Panc1 (cell line): Measurements from ENCODE around the gene KDM5A. TPM values are rescaled to one million over a fixed set of nuclear protein-coding genes. Genes with fewer than 3 reads are reported as not detected.
"Not testable (repeated sequence)": the region's sequence is repeated elsewhere in the genome, so short reads cannot be mapped to it uniquely, and the experiment has no call there.

Source experiments
- ATAC-seq: fragments of 200-7000 bp; cut with Tn5 transposase; 2 replicates; pipeline ENCODE4 v1.9.1; 2020; ENCODE audit warnings: mild to moderate bottlenecking, moderate library complexity
- BruUV-seq: library from RNA; stranded (reverse); fragments of 400-500 nt; replicated peaks from 2 replicates; lab custom pipeline; 2021; lab: Mats Ljungman, UMichigan
- CTCF ChIA-PET: fragments of 300-600 bp; sonication (Branson Sonifier 250); formaldehyde crosslinking; loops from one replicate; lab custom pipeline; 2022; ENCODE audit warnings: antibody characterized with exemption; lab: Charles Lee
- POLR2A ChIA-PET: fragments of 300-600 bp; sonication (Branson Sonifier 250); formaldehyde crosslinking; loops from one replicate; lab custom pipeline; 2022; ENCODE audit warnings: antibody characterized with exemption; lab: Charles Lee
- DNase-seq: peaks from one replicate; pipeline ENCODE4 v3.0.0-alpha.2; 2010; ENCODE audit warnings: low read depth, low spot score
- H3K27ac ChIP-seq: 2 replicates; pipeline ENCODE4 v1.5.1; 2011; ENCODE audit warnings: mild to moderate bottlenecking, low read length, inconsistent platforms
- H3K27me3 ChIP-seq: fragments of 200-500 bp; sonication (Bioruptor generic); 2 replicates; pipeline ENCODE4 v1.6.0; 2014; ENCODE audit warnings: low read length, inconsistent platforms; ENCODE audit not compliant: control insufficient read depth, insufficient read depth
- H3K36me3 ChIP-seq: fragments of 200-500 bp; sonication (Bioruptor generic); 2 replicates; pipeline ENCODE4 v1.5.1; 2014; ENCODE audit warnings: inconsistent platforms, mild to moderate bottlenecking, low read length, moderate library complexity; ENCODE audit not compliant: control insufficient read depth, insufficient read depth
- H3K4me1 ChIP-seq: 2 replicates; pipeline ENCODE4 v1.5.1; 2011; ENCODE audit warnings: inconsistent platforms, mild to moderate bottlenecking, low read length, moderate library complexity; ENCODE audit not compliant: control insufficient read depth, insufficient read depth
- H3K4me3 ChIP-seq, 2 experiments: 2 replicates each; pipeline ENCODE4 v1.5.1; 2011 to 2012; ENCODE audit warnings: low read depth in 2 of 2, low read length in 2 of 2, mild to moderate bottlenecking in 2 of 2, inconsistent platforms in 1 of 2, moderate library complexity in 1 of 2
- H3K9me3 ChIP-seq: fragments of 200-500 bp; sonication (Bioruptor generic); 2 replicates; pipeline ENCODE4 v1.5.1; 2014; ENCODE audit warnings: low read depth, mild to moderate bottlenecking, inconsistent platforms, low read length, moderate library complexity; ENCODE audit not compliant: control insufficient read depth, insufficient read depth
- POLR2AphosphoS5 ChIP-seq: IDR thresholded peaks from 2 replicates; pipeline ENCODE4 v1.6.1; 2012; ENCODE audit warnings: mild to moderate bottlenecking, low read depth, low read length, moderate library complexity
- SIN3A ChIP-seq: IDR thresholded peaks from 2 replicates; pipeline ENCODE4 v1.6.1; 2012; ENCODE audit warnings: low read depth, mild to moderate bottlenecking, low read length, moderate library complexity, borderline replicate concordance; ENCODE audit not compliant: insufficient read depth
- TCF7L2 ChIP-seq: IDR thresholded peaks from 2 replicates; pipeline ENCODE4 v1.6.1; 2011; ENCODE audit warnings: mild to moderate bottlenecking, low read depth, low read length, inconsistent platforms
- in situ Hi-C: cut with HindIII; loops from 2 replicates; pipeline ENCODE4 v1.10.0; 2016; ENCODE audit warnings: low sequenced_read_pairs, low pct_unique_long_range_greater_than_20kb
- intact Hi-C: fragments of 100-400 bp; cut with micrococcal nuclease; formaldehyde crosslinking; loops from one replicate; pipeline ENCODE4 v1.10.0; 2022; ENCODE audit not compliant: unreplicated experiment
- total RNA-seq: library from RNA; stranded (reverse); gene quantifications from one replicate; pipeline ENCODE4 v1.2.1, GENCODE V29; 2021; ENCODE audit not compliant: unreplicated experiment
- TF ChIP-seq, protein P1 (sequence below), 2 experiments: IDR thresholded peaks; 2 replicates each; pipeline ENCODE4 v1.6.1; 2011 to 2012; ENCODE audit warnings: low read depth in 2 of 2, control low read depth in 1 of 2, low read length in 1 of 2, mild to moderate bottlenecking in 1 of 2, moderate library complexity in 1 of 2; ENCODE audit not compliant: insufficient read depth in 1 of 2
- TF ChIP-seq, protein P2 (sequence below): fragments of 450-650 bp; IDR thresholded peaks from 2 replicates; pipeline ENCODE4 v1.5.1; 2017; ENCODE audit warnings: mild to moderate bottlenecking

The KDM5A gene
- total RNA-seq, 1 experiment from 2014 or later, result 49.0 TPM

DNA sequence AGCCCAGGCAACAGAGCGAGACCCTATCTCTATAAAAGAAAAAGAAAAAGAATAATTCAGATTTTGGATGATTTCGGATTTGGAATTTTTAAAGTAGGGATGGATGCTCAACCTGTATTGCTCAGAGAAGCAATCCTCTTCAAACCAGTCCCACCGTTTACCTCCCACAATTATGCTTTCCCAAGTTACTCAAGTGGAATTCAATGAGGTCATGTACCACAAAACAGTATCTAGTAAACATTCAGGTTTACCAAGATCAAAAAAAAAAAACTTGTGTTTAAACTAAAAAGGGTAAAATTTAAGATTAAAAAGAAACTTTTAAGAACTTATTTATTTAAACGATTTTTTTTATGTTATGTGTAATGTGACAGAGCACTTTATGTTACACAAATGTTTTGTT, 2.5 kb downstream of the KDM5A start:
- CTCF ChIA-PET, result no interaction called here
- POLR2A ChIA-PET, result no interaction called here

DNA sequence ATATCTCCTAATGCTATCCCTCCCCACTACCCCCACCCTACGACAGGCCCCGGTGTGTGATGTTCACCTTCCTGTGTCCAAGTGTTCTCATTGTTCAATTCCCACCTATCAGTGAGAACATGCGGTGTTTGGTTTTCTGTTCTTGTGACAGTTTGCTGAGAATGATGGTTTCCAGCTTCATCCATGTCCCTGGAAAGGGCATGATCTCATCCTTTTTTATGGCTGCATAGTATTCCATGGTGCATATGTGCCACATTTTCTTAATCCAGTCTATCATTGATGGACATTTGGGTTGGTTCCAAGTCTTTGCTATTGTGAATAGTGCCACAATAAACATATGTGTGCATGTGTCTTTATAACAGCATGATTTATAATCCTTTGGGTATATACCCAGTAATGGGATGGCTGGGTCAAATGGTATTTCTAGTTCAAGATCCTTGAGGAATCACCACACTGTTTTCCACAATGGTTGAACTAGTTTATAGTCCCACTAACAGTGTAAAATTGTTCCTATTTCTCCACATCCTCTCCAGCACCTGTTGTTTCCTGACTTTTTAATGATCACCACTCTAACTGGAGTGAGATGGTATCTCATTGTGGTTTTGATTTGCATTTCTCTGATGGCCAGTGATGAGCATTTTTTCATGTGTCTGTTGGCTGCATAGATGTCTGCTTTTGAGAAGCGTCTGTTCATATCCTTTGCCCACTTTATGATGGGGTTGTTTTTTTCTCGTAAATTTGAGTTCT, 18.2 kb downstream of the KDM5A start:
- CTCF ChIA-PET, in situ Hi-C loops, H3K27ac ChIP-seq, H3K9me3 ChIP-seq, ATAC-seq, H3K27me3 ChIP-seq, H3K4me3 ChIP-seq, POLR2A ChIA-PET, DNase-seq, intact Hi-C loops, BruUV-seq, H3K4me1 ChIP-seq, H3K36me3 ChIP-seq: not testable (repeated sequence)

More for the DNA sequence above, 2.5 kb downstream of the KDM5A start:
- no TSS peak for BruUV-seq
- in situ Hi-C loops, result no loop called here
- no peaks in the 10 kb centered on the region for H3K27me3 ChIP-seq
- no peak for ATAC-seq
- peaks cover 5% of the 10 kb centered on the region; the same call in 1 of the 2 replicates for H3K4me1 ChIP-seq
- peaks cover 9% of the 10 kb centered on the region; the same call in 1 of the 2 replicates for H3K36me3 ChIP-seq
- TF ChIP-seq POLR2AphosphoS5 (no peak), SIN3A (no peak), TCF7L2 (no peak)
- TF ChIP-seq, protein P1, sequence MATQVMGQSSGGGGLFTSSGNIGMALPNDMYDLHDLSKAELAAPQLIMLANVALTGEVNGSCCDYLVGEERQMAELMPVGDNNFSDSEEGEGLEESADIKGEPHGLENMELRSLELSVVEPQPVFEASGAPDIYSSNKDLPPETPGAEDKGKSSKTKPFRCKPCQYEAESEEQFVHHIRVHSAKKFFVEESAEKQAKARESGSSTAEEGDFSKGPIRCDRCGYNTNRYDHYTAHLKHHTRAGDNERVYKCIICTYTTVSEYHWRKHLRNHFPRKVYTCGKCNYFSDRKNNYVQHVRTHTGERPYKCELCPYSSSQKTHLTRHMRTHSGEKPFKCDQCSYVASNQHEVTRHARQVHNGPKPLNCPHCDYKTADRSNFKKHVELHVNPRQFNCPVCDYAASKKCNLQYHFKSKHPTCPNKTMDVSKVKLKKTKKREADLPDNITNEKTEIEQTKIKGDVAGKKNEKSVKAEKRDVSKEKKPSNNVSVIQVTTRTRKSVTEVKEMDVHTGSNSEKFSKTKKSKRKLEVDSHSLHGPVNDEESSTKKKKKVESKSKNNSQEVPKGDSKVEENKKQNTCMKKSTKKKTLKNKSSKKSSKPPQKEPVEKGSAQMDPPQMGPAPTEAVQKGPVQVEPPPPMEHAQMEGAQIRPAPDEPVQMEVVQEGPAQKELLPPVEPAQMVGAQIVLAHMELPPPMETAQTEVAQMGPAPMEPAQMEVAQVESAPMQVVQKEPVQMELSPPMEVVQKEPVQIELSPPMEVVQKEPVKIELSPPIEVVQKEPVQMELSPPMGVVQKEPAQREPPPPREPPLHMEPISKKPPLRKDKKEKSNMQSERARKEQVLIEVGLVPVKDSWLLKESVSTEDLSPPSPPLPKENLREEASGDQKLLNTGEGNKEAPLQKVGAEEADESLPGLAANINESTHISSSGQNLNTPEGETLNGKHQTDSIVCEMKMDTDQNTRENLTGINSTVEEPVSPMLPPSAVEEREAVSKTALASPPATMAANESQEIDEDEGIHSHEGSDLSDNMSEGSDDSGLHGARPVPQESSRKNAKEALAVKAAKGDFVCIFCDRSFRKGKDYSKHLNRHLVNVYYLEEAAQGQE (IDR thresholded peaks at IDR 0.05; ENCODE audit: insufficient read depth in 1 of 2, low read depth in 2 of 2, low read length in 1 of 2), result no peak
- TF ChIP-seq, protein P2, sequence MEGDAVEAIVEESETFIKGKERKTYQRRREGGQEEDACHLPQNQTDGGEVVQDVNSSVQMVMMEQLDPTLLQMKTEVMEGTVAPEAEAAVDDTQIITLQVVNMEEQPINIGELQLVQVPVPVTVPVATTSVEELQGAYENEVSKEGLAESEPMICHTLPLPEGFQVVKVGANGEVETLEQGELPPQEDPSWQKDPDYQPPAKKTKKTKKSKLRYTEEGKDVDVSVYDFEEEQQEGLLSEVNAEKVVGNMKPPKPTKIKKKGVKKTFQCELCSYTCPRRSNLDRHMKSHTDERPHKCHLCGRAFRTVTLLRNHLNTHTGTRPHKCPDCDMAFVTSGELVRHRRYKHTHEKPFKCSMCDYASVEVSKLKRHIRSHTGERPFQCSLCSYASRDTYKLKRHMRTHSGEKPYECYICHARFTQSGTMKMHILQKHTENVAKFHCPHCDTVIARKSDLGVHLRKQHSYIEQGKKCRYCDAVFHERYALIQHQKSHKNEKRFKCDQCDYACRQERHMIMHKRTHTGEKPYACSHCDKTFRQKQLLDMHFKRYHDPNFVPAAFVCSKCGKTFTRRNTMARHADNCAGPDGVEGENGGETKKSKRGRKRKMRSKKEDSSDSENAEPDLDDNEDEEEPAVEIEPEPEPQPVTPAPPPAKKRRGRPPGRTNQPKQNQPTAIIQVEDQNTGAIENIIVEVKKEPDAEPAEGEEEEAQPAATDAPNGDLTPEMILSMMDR, result no peak
- peak overlapping the region; percentile 24 to 90 for H3K4me3 ChIP-seq
- H3K27ac ChIP-seq, result no peak overlapping the region
- intact Hi-C loops, result no loop called here
- no peak for DNase-seq
- H3K9me3 ChIP-seq, result no peaks in the 10 kb centered on the region

DNA sequence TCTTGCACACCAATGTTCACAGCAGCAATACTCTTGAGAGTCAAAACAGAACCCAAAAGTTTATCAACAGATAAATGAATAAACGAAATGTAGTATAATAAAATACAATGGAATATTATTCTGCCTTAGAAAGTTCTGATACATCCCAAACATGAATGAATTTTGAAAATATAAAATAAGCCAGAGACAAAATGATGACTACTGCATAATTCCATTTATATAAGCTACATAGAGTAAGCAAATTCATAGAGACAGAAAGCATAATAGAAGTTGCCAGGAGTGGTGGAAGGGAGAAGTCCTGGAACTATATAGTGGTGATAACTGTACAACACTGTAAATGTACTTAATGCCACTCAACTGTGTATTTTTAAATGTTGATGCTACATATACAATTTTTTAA, 21.1 kb downstream of the KDM5A start:
- ChIA-PET POLR2A (no interaction called here), CTCF (no interaction called here)
- in situ Hi-C loops, result no loop called here
- TF ChIP-seq, protein P2, result no peak
- TF ChIP-seq POLR2AphosphoS5, result no peak
- TF ChIP-seq, protein P1 (IDR thresholded peaks at IDR 0.05; ENCODE audit: insufficient read depth in 1 of 2, low read depth in 2 of 2, low read length in 1 of 2), result no peak
- TF ChIP-seq SIN3A, result no peak
- TF ChIP-seq TCF7L2, result no peak
- DNase-seq (no peak), ATAC-seq (no peak)
- no peak overlapping the region for H3K4me3 ChIP-seq
- H3K27me3 ChIP-seq, result no peaks in the 10 kb centered on the region
- H3K36me3 ChIP-seq, result no peaks in the 10 kb centered on the region; the same call in 1 of the 2 replicates
- no peak overlapping the region for H3K27ac ChIP-seq
- no peaks in the 10 kb centered on the region for H3K9me3 ChIP-seq
- BruUV-seq, result no TSS peak
- no peaks in the 10 kb centered on the region for H3K4me1 ChIP-seq
- intact Hi-C loops, result no loop called here
